PFSK-1 (cell line): Measurements from ENCODE around the gene EXOC4.

Source experiments
- FOXP2 ChIP-seq: optimal IDR thresholded peaks from 2 replicates; pipeline ENCODE3; 2011; ENCODE audit warnings: borderline replicate concordance, control low read depth, inconsistent platforms; ENCODE audit not compliant: insufficient read depth; ENCODE audit errors: extremely low read length, extremely low read depth
- POLR2AphosphoS5 ChIP-seq: IDR thresholded peaks from 2 replicates; pipeline ENCODE4 v1.6.1; 2012; ENCODE audit warnings: low read depth, mild to moderate bottlenecking, control low read depth, low read length, moderate library complexity
- SIN3A ChIP-seq: IDR thresholded peaks from 2 replicates; pipeline ENCODE4 v1.6.1; 2012; ENCODE audit warnings: mild to moderate bottlenecking, low read length, moderate library complexity, borderline replicate concordance; ENCODE audit not compliant: insufficient read depth
- TAF1 ChIP-seq: IDR thresholded peaks from 2 replicates; pipeline ENCODE4 v1.6.1; 2012; ENCODE audit warnings: low read length, control low read depth, borderline replicate concordance; ENCODE audit not compliant: insufficient read depth
- TF ChIP-seq, protein P1 (sequence below), 2 experiments: IDR thresholded peaks; 2 replicates each; pipeline versions ENCODE4 v1.6.1 to v1.8.0; 2011 to 2012; ENCODE audit warnings: low read depth in 2 of 2, low read length in 2 of 2, control low read depth in 1 of 2, inconsistent platforms in 1 of 2, mild to moderate bottlenecking in 1 of 2, moderate library complexity in 1 of 2; ENCODE audit not compliant: insufficient read depth in 1 of 2

DNA sequence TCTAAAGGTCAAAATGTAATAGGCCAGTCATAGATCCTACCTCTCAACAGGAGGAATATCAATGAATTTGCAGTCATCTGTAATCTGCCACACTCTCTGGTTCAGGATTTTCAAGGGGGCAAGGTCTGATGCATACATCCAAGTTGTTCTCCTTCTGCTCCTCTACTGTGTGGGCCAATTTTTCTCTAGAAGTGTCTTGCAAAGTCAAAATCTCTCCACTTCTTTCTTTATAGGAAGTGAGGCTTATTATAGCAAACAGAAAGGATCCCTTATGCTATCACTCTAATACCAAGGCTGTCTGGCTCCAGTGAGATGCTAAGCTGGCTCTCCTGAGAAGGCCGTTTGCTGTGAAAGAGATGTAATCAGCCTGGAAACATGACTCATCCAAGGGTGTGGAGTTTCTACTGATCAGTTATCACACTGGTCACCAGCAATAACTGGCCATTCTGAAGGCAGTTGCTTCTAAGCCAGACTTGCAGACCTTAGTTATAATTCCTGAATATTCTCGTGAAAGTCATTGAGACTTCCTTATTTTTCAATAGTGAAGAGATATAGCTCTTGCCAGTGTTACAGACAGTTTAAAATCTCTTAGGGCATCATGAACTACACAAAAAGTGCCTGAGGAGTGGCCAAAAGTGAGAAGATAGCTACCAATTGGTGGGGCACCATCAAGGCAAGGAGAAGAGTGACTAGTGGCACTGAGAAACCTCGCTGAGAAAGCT, 831.0 kb downstream of the EXOC4 start:
- TF ChIP-seq, protein P1, sequence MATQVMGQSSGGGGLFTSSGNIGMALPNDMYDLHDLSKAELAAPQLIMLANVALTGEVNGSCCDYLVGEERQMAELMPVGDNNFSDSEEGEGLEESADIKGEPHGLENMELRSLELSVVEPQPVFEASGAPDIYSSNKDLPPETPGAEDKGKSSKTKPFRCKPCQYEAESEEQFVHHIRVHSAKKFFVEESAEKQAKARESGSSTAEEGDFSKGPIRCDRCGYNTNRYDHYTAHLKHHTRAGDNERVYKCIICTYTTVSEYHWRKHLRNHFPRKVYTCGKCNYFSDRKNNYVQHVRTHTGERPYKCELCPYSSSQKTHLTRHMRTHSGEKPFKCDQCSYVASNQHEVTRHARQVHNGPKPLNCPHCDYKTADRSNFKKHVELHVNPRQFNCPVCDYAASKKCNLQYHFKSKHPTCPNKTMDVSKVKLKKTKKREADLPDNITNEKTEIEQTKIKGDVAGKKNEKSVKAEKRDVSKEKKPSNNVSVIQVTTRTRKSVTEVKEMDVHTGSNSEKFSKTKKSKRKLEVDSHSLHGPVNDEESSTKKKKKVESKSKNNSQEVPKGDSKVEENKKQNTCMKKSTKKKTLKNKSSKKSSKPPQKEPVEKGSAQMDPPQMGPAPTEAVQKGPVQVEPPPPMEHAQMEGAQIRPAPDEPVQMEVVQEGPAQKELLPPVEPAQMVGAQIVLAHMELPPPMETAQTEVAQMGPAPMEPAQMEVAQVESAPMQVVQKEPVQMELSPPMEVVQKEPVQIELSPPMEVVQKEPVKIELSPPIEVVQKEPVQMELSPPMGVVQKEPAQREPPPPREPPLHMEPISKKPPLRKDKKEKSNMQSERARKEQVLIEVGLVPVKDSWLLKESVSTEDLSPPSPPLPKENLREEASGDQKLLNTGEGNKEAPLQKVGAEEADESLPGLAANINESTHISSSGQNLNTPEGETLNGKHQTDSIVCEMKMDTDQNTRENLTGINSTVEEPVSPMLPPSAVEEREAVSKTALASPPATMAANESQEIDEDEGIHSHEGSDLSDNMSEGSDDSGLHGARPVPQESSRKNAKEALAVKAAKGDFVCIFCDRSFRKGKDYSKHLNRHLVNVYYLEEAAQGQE (IDR thresholded peaks at IDR 0.05; ENCODE audit: insufficient read depth in 1 of 2, low read depth in 2 of 2, low read length in 2 of 2) = no peak
- no peak for TF ChIP-seq TAF1
- no peak for TF ChIP-seq SIN3A
- TF ChIP-seq POLR2AphosphoS5 = no peak
- no peak for TF ChIP-seq FOXP2
